Loucy (cell line): ENCODE measurements around the gene ZNF81.
A peak's percentile ranks its signal among the peaks of the same experiment; 100 is the strongest.

Experiments used
- H2AFZ ChIP-seq: fragments of 200-600 bp; sonication (generic); 2 replicates; pipeline ENCODE4 v1.6.0; 2016; ENCODE audit warnings: antibody characterized with exemption, mild to moderate bottlenecking, low read length, moderate library complexity
- H3F3A ChIP-seq: fragments of 200-600 bp; 2 replicates; pipeline ENCODE4 v1.6.0; 2016; ENCODE audit warnings: antibody characterized with exemption, low read depth, mild to moderate bottlenecking
- H3K27me3 ChIP-seq: fragments of 200-600 bp; sonication (generic); 2 replicates; pipeline ENCODE4 v1.6.1; 2014; ENCODE audit warnings: low read length, mild to moderate bottlenecking; ENCODE audit not compliant: insufficient read depth, poor library complexity, severe bottlenecking
- H3K36me3 ChIP-seq: fragments of 200-600 bp; sonication (generic); 2 replicates; pipeline ENCODE4 v1.6.1; 2016; ENCODE audit warnings: low read length; ENCODE audit not compliant: insufficient read depth
- H3K4me1 ChIP-seq: fragments of 200-600 bp; sonication (generic); 2 replicates; pipeline ENCODE4 v1.5.1; 2014; ENCODE audit warnings: low read length, mild to moderate bottlenecking; ENCODE audit not compliant: insufficient read depth, poor library complexity, severe bottlenecking
- H3K4me2 ChIP-seq: fragments of 200-600 bp; sonication (generic); 2 replicates; pipeline ENCODE4 v1.6.0; 2014; ENCODE audit warnings: antibody characterized with exemption, low read length, low read depth, mild to moderate bottlenecking; ENCODE audit not compliant: poor library complexity, severe bottlenecking
- H3K4me3 ChIP-seq: fragments of 200-600 bp; sonication (generic); 2 replicates; pipeline ENCODE4 v1.5.1; 2014; ENCODE audit warnings: low read length, mild to moderate bottlenecking, mixed read lengths; ENCODE audit not compliant: poor library complexity, severe bottlenecking
- H3K79me2 ChIP-seq: fragments of 200-600 bp; sonication (generic); 2 replicates; pipeline ENCODE4 v1.6.1; 2014; ENCODE audit warnings: low read length; ENCODE audit not compliant: insufficient read depth
- H3K9ac ChIP-seq: fragments of 200-600 bp; sonication (generic); 2 replicates; pipeline ENCODE4 v1.6.0; 2014; ENCODE audit warnings: mild to moderate bottlenecking, low read depth, low read length, moderate library complexity; ENCODE audit not compliant: poor library complexity, severe bottlenecking
- H3K9me2 ChIP-seq: fragments of 200-600 bp; sonication (generic); replicated peaks from 2 replicates; pipeline ENCODE4 v1.6.1; 2016; ENCODE audit warnings: low read depth, low read length, mixed read lengths
- H3K9me3 ChIP-seq: fragments of 200-600 bp; sonication (generic); 2 replicates; pipeline ENCODE4 v1.6.1; 2014; ENCODE audit warnings: mild to moderate bottlenecking, antibody characterized with exemption, low read length, low read depth; ENCODE audit not compliant: insufficient read depth
- H4K20me1 ChIP-seq: fragments of 200-600 bp; sonication (generic); 2 replicates; pipeline ENCODE4 v1.6.0; 2014; ENCODE audit warnings: antibody characterized with exemption, low read length, mild to moderate bottlenecking; ENCODE audit not compliant: insufficient read depth, poor library complexity, severe bottlenecking
- EZH2phosphoT487 ChIP-seq: fragments of 200-600 bp; IDR thresholded peaks from 2 replicates; pipeline ENCODE4 v1.6.1; 2018; ENCODE audit warnings: antibody characterized with exemption, mild to moderate bottlenecking, moderate library complexity, borderline replicate concordance
- TF ChIP-seq, protein P1 (sequence below): fragments of 200-600 bp; sonication (generic); conservative IDR thresholded peaks from 2 replicates; pipeline ENCODE4 v1.5.1; 2014; ENCODE audit warnings: mild to moderate bottlenecking, antibody characterized with exemption, low read length

The ZNF81 gene

DNA sequence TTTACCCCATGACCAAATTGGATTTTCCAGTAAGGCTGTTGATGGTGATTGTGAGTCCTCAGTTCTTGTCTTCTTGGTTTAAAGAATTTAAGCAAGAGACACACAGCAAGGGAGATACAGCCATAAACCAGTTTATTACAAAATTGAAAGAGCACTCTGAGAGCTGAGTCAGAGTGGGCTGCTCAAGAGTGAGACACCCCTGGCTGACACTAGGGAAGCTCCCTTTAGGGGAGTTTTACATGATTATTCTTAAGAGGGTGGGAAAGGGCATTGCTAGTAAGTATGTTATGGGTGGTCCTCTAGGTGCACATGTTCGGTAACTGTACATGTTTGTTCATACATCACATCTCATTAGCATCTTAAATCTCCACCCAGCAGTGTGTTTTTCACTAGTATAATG lies 18.8 kb upstream of the ZNF81 start:
- Histone ChIP-seq H3K4me1 (peaks cover 20% of the 10 kb centered on the region), H3K9me3 (no peaks in the 10 kb centered on the region), H3K79me2 (no peaks in the 10 kb centered on the region), H2AFZ (no peak overlapping the region), H3K36me3 (no peaks in the 10 kb centered on the region), H3F3A (no peaks in the 10 kb centered on the region), H3K27me3 (no peaks in the 10 kb centered on the region), H4K20me1 (no peaks in the 10 kb centered on the region), H3K4me3 (no peak overlapping the region), H3K9me2 (no peaks in the 10 kb centered on the region), H3K4me2 (no peak overlapping the region), H3K9ac (no peak overlapping the region)
- no peak for TF ChIP-seq EZH2phosphoT487

DNA sequence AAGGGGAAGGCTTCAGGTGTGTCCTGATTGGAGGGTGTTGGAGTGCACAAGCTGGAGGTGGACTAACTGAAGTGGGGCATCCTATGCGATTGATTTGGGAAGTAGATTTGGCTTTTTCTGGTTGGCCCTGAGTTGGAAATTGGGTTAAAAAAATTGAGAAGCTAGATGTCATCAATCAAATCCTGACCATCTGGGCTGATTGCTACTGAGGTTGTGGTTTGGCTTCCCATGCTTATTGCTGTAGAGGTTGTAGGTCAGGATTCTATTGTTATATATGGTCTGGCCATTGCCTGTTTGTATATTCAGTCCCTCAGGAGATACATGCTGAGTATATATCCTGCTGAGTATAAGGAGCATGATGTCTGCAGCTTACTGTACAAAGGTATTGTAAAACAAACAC lies 7.7 kb upstream of the ZNF81 start:
- Histone ChIP-seq H3K4me1 (no peaks in the 10 kb centered on the region), H3F3A (no peaks in the 10 kb centered on the region), H3K4me3 (no peak overlapping the region), H3K4me2 (no peak overlapping the region), H3K9ac (no peak overlapping the region), H2AFZ (no peak overlapping the region), H3K36me3 (no peaks in the 10 kb centered on the region), H3K9me3 (no peaks in the 10 kb centered on the region), H4K20me1 (no peaks in the 10 kb centered on the region), H3K9me2 (no peaks in the 10 kb centered on the region), H3K79me2 (no peaks in the 10 kb centered on the region), H3K27me3 (no peaks in the 10 kb centered on the region)
- TF ChIP-seq EZH2phosphoT487: no peak
- TF ChIP-seq, protein P1, sequence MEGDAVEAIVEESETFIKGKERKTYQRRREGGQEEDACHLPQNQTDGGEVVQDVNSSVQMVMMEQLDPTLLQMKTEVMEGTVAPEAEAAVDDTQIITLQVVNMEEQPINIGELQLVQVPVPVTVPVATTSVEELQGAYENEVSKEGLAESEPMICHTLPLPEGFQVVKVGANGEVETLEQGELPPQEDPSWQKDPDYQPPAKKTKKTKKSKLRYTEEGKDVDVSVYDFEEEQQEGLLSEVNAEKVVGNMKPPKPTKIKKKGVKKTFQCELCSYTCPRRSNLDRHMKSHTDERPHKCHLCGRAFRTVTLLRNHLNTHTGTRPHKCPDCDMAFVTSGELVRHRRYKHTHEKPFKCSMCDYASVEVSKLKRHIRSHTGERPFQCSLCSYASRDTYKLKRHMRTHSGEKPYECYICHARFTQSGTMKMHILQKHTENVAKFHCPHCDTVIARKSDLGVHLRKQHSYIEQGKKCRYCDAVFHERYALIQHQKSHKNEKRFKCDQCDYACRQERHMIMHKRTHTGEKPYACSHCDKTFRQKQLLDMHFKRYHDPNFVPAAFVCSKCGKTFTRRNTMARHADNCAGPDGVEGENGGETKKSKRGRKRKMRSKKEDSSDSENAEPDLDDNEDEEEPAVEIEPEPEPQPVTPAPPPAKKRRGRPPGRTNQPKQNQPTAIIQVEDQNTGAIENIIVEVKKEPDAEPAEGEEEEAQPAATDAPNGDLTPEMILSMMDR: no peak

DNA sequence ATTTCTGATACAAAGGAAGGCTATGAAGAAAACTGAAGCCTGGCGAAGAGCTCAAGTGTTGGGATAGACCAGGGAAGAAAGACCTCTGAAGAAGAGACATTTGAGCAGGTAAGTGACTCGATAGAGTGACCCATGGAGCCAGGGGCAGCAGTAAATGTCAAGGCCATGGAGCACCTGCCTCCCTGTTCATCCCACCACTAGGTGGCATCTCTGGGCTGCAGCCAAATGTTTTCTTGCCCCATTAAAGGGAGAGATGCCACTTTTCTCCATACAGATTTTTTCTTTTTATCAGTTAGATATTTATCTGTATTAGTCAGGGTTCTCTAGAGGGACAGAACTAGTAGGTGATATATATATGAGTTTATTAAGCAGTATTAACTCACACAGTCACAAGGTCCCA lies 4.9 kb upstream of the ZNF81 start:
- Histone ChIP-seq H3K9me2 (no peaks in the 10 kb centered on the region), H3K27me3 (no peaks in the 10 kb centered on the region), H3K79me2 (no peaks in the 10 kb centered on the region), H3K4me3 (no peak overlapping the region), H3F3A (no peaks in the 10 kb centered on the region), H3K9me3 (no peaks in the 10 kb centered on the region), H3K4me2 (no peak overlapping the region), H3K4me1 (peaks cover 7% of the 10 kb centered on the region), H3K9ac (no peak overlapping the region), H3K36me3 (no peaks in the 10 kb centered on the region), H4K20me1 (no peaks in the 10 kb centered on the region), H2AFZ (no peak overlapping the region)
- TF ChIP-seq, protein P1: peak; percentile 72
- no peak for TF ChIP-seq EZH2phosphoT487

DNA sequence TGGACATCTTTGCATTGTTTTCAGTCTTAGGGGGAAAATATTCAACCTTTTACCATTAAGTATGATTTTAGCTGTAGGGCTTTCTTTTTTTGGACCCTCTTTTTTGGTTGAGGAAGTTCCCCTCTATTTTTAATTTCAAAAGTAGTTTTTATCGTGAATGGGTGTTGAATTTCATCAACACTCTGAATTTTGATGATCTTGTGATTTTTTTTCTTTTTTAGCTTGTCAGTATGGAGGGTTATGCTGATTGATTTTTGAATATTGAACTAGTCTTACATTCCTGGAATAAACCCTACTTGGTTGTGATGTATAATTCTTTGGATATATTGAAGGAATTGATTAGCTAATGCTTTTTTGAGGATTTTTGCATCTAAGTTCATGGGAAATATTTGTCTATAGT lies 1.7 kb downstream of the ZNF81 start:
- H3K4me3 ChIP-seq: peak overlapping the region; percentile 94
- no peaks in the 10 kb centered on the region for H3F3A ChIP-seq
- TF ChIP-seq, protein P1: no peak
- TF ChIP-seq EZH2phosphoT487: no peak
- no peak overlapping the region for H2AFZ ChIP-seq
- no peak overlapping the region for H3K9ac ChIP-seq
- no peaks in the 10 kb centered on the region for H3K9me3 ChIP-seq
- no peaks in the 10 kb centered on the region for H3K9me2 ChIP-seq
- no peaks in the 10 kb centered on the region for H3K36me3 ChIP-seq
- H3K79me2 ChIP-seq: peaks cover 19% of the 10 kb centered on the region; the same call in 1 of the 2 replicates
- no peaks in the 10 kb centered on the region for H4K20me1 ChIP-seq
- H3K27me3 ChIP-seq: no peaks in the 10 kb centered on the region
- H3K4me2 ChIP-seq: peak overlapping the region; percentile 83
- H3K4me1 ChIP-seq: peaks cover 9% of the 10 kb centered on the region
